Colonic mucosa (tissue), 4 donors: ENCODE data around the gene EPHB1. TPM values are rescaled to one million over a fixed set of nuclear protein-coding genes. Genes with fewer than 3 reads are reported as not detected.

ENCODE experiments used
- DNase-seq: peaks from one replicate; pipeline ENCODE4 v3.0.0-alpha.2; 2020
- H3K27ac ChIP-seq: fragments of 200-600 bp; one replicate; pipeline ENCODE4 v1.8.0; 2021
- H3K27me3 ChIP-seq: fragments of 200-600 bp; one replicate; pipeline ENCODE4 v1.8.0; 2021
- H3K36me3 ChIP-seq: fragments of 200-600 bp; one replicate; pipeline ENCODE4 v1.8.0; 2021
- H3K4me1 ChIP-seq: fragments of 200-600 bp; one replicate; pipeline ENCODE4 v1.8.0; 2021; ENCODE audit warnings: mild to moderate bottlenecking
- H3K4me3 ChIP-seq: fragments of 200-600 bp; one replicate; pipeline ENCODE4 v1.8.0; 2021
- H3K9ac ChIP-seq, 2 donors: one replicate each; pipeline ENCODE4 v1.7.0; 2013; ENCODE audit warnings: control low read depth in 2 of 2, low read depth in 2 of 2, low read length in 2 of 2
- H3K9me3 ChIP-seq: fragments of 200-600 bp; one replicate; pipeline ENCODE4 v1.8.0; 2021
- intact Hi-C: fragments of 100-400 bp; cut with DNase I; formaldehyde crosslinking; loops from one replicate; pipeline ENCODE4 v1.14.1; 2022
- total RNA-seq, 2 donors: library from RNA; stranded (reverse); fragmentation: NEBNext Ultra II Directional in 1 of 2; extraction: Animal tissue kit (Norgen Biotek cat#: 25700) in 1 of 2; gene quantifications; one replicate each; pipeline ENCODE4 v1.2.1, GENCODE V29; 2021
- TF ChIP-seq, protein P1 (sequence below): fragments of 200-600 bp; IDR thresholded peaks from one replicate; pipeline ENCODE4 v1.8.0; 2022; ENCODE audit warnings: antibody characterized with exemption, mild to moderate bottlenecking
- donor health status: healthy.
- donor health status: DM: no; HTN: no; CAD: no.
- donor health status: DM: no; HTN: no; CAD: no.

EPHB1 gene
- total RNA-seq, 2 donors from 2014 or later = 0.40 to 0.74 TPM

DNA sequence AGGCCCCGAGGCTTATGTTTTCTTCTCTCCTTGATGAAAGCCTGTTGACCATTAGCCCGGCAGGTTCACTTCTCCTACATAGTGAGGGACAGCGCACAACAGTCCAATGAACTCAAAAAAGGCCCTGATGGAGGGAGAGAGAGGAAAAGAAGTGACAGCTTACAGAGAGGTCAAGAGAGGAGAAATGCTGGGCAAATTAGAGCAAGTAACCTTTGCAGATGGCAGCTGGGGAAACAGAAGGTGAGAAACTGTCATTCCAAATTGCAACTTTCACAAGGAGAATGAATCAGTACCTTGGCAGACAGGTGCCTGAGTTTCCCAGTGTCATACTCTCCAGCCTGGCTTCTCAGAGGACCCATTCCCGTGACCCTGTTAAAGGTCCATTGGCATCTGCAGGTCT is 252.0 kb downstream of the EPHB1 start:
- intact Hi-C loops = no loop called here

DNA sequence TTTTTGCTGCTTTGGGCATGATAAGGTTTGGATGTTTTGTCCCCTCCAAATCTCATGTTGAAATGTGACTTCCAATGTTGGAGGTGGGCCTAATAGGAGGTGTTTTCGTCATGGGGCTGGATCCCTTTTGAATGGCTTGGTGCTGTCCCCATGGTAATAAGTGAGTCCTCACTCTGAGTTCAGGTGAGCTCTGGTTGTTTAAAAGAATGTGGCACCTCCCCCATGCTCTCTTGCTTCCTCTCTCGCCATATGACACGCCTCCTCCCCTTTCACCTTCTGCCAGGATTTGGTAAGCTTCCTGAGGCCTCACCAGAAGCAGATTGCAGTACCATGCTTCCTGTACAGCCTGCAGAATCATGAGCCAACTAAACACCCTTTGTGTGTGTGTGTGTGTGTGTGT is 255.5 kb downstream of the EPHB1 start:
- Histone ChIP-seq H3K27me3 (no peaks in the 10 kb centered on the region), H3K4me1 (no peaks in the 10 kb centered on the region), H3K27ac (no peak overlapping the region), H3K4me3 (no peak overlapping the region), H3K36me3 (no peaks in the 10 kb centered on the region), H3K9me3 (no peaks in the 10 kb centered on the region), H3K9ac (no peak overlapping the region)
- DNase-seq = no peak
- intact Hi-C loops = no loop called here
- TF ChIP-seq, protein P1, sequence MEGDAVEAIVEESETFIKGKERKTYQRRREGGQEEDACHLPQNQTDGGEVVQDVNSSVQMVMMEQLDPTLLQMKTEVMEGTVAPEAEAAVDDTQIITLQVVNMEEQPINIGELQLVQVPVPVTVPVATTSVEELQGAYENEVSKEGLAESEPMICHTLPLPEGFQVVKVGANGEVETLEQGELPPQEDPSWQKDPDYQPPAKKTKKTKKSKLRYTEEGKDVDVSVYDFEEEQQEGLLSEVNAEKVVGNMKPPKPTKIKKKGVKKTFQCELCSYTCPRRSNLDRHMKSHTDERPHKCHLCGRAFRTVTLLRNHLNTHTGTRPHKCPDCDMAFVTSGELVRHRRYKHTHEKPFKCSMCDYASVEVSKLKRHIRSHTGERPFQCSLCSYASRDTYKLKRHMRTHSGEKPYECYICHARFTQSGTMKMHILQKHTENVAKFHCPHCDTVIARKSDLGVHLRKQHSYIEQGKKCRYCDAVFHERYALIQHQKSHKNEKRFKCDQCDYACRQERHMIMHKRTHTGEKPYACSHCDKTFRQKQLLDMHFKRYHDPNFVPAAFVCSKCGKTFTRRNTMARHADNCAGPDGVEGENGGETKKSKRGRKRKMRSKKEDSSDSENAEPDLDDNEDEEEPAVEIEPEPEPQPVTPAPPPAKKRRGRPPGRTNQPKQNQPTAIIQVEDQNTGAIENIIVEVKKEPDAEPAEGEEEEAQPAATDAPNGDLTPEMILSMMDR = no peak

More for the DNA sequence above, 252.0 kb downstream of the EPHB1 start:
- H3K4me3 ChIP-seq = no peak overlapping the region
- H3K9ac ChIP-seq = no peak overlapping the region
- H3K9me3 ChIP-seq = no peaks in the 10 kb centered on the region
- H3K4me1 ChIP-seq = no peaks in the 10 kb centered on the region
- no peak overlapping the region for H3K27ac ChIP-seq
- DNase-seq = no peak
- TF ChIP-seq, protein P1 = no peak
- H3K36me3 ChIP-seq = no peaks in the 10 kb centered on the region
- no peaks in the 10 kb centered on the region for H3K27me3 ChIP-seq

GRCh38 chr3:135051409-135051973 is 256.4 kb downstream of the EPHB1 start:
- Histone ChIP-seq H3K4me3 (no peak overlapping the region), H3K9ac (no peak overlapping the region), H3K36me3 (no peaks in the 10 kb centered on the region), H3K4me1 (no peaks in the 10 kb centered on the region), H3K9me3 (no peaks in the 10 kb centered on the region), H3K27me3 (no peaks in the 10 kb centered on the region), H3K27ac (no peak overlapping the region)
- TF ChIP-seq, protein P1 = no peak
- intact Hi-C loops = no loop called here
- DNase-seq = no peak

- H3K27me3 ChIP-seq = no peaks in the 10 kb centered on the region
- H3K9me3 ChIP-seq = no peaks in the 10 kb centered on the region
- intact Hi-C loops = no loop called here
- no peaks in the 10 kb centered on the region for H3K4me1 ChIP-seq
- H3K9ac ChIP-seq = no peak overlapping the region
- no peak overlapping the region for H3K4me3 ChIP-seq
- no peak for DNase-seq
- no peaks in the 10 kb centered on the region for H3K36me3 ChIP-seq
- no peak overlapping the region for H3K27ac ChIP-seq
- TF ChIP-seq, protein P1 = no peak
Measured at GRCh38 chr3:135055449-135055848, 260.4 kb downstream of the EPHB1 start.

GRCh38 chr3:135056084-135056730 is 261.1 kb downstream of the EPHB1 start:
- Histone ChIP-seq H3K9me3 (no peaks in the 10 kb centered on the region), H3K27me3 (no peaks in the 10 kb centered on the region), H3K36me3 (no peaks in the 10 kb centered on the region), H3K4me3 (no peak overlapping the region), H3K27ac (no peak overlapping the region), H3K4me1 (no peaks in the 10 kb centered on the region), H3K9ac (no peak overlapping the region)
- no peak for DNase-seq
- intact Hi-C loops = no loop called here
- TF ChIP-seq, protein P1 = no peak
